ENCODE measurements around the gene AMOTL1.

- TF ChIP-seq POLR2A (IDR thresholded peaks at IDR 0.05) (no peak), CTCF (IDR thresholded peaks at IDR 0.05) (no peak), EP300 (IDR thresholded peaks at IDR 0.05) (no peak)
Measured at GRCh38 chr11:94770563-94771120, 2.5 kb downstream of the AMOTL1 start.

All from sigmoid colon (tissue), 4 donors.